Measurements from ENCODE around the gene DDI1. TPM values are rescaled to one million over a fixed set of nuclear protein-coding genes. Genes with fewer than 3 reads are reported as not detected.
A peak's percentile ranks its signal among the peaks of the same experiment; 100 is the strongest.

DDI1 gene
- total and polyA plus RNA-seq, 4 donors: not detected

GRCh38 chr11:104067534-104067933 lies 31.1 kb downstream of the DDI1 start:
- Histone ChIP-seq H3K4me3 (ENCODE audit: low read depth, low read length) (no peak overlapping the region), H3K9me3 (ENCODE audit: control insufficient read depth, insufficient read depth, low read length) (no peaks in the 10 kb centered on the region), H3K27me3 (ENCODE audit: control insufficient read depth, insufficient read depth, low read length) (no peaks in the 10 kb centered on the region), H3K4me1 (ENCODE audit: control insufficient read depth, insufficient read depth, low read length) (no peaks in the 10 kb centered on the region), H3K36me3 (ENCODE audit: control insufficient read depth, insufficient read depth, low read length) (no peaks in the 10 kb centered on the region), H3K27ac (ENCODE audit: low read depth, low read length) (no peak overlapping the region)
- WGBS (ENCODE audit: insufficient coverage): no CpG with 5 or more reads among the region's 1 CpG
- DNase-seq (ENCODE audit: low read depth in 4 of 6, low spot score in 6 of 6): no peak

GRCh38 chr11:104073950-104074705 lies 37.7 kb downstream of the DDI1 start:
- H3K27ac ChIP-seq (ENCODE audit: low read depth, low read length): no peak overlapping the region
- peak in 1 of 6 donors; percentile 60 for DNase-seq (ENCODE audit: low read depth in 4 of 6, low spot score in 6 of 6)

GRCh38 chr11:104075091-104075490 lies 38.7 kb downstream of the DDI1 start:
- Histone ChIP-seq H3K27me3 (ENCODE audit: control insufficient read depth, insufficient read depth, low read length) (no peaks in the 10 kb centered on the region), H3K9me3 (ENCODE audit: control insufficient read depth, insufficient read depth, low read length) (no peaks in the 10 kb centered on the region)
- DNase-seq (ENCODE audit: low read depth in 4 of 6, low spot score in 6 of 6): no peak

More at GRCh38 chr11:104073950-104074705, 37.7 kb downstream of the DDI1 start:
- H3K4me1 ChIP-seq (ENCODE audit: control insufficient read depth, insufficient read depth, low read length): no peaks in the 10 kb centered on the region
- no peaks in the 10 kb centered on the region for H3K27me3 ChIP-seq (ENCODE audit: control insufficient read depth, insufficient read depth, low read length)
- H3K4me3 ChIP-seq (ENCODE audit: low read depth, low read length): no peak overlapping the region
- H3K9me3 ChIP-seq (ENCODE audit: control insufficient read depth, insufficient read depth, low read length): no peaks in the 10 kb centered on the region
- no CpG with 5 or more reads among the region's 3 CpGs for WGBS (ENCODE audit: insufficient coverage)
- H3K36me3 ChIP-seq (ENCODE audit: control insufficient read depth, insufficient read depth, low read length): no peaks in the 10 kb centered on the region

DNA sequence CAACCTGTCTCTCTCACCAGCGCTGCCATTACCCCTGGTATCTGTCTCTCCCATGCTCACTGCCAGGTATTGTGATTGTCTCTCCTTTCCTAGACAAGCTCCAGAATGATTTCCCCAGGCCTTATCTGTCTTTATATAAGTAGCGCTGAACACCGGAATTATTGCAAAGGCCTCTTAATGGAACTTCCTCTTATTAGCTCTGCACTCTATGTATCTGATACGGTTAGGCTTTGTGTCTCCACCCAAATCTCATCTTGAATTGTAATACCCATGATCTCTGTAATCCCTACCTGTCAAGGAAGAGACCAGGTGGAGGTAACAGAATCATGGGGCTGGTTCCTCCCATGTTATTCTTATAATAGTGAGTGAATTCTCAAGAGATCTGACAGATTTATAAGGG lies 39.3 kb downstream of the DDI1 start:
- Histone ChIP-seq H3K27me3 (ENCODE audit: control insufficient read depth, insufficient read depth, low read length) (no peaks in the 10 kb centered on the region), H3K9me3 (ENCODE audit: control insufficient read depth, insufficient read depth, low read length) (no peaks in the 10 kb centered on the region), H3K4me1 (ENCODE audit: control insufficient read depth, insufficient read depth, low read length) (no peaks in the 10 kb centered on the region), H3K27ac (ENCODE audit: low read depth, low read length) (no peak overlapping the region), H3K36me3 (ENCODE audit: control insufficient read depth, insufficient read depth, low read length) (no peaks in the 10 kb centered on the region), H3K4me3 (ENCODE audit: low read depth, low read length) (no peak overlapping the region)
- WGBS (ENCODE audit: insufficient coverage): 98% methylated on average over 3 of the region's 4 CpGs
- no peak for DNase-seq (ENCODE audit: low read depth in 4 of 6, low spot score in 6 of 6)

More at GRCh38 chr11:104075091-104075490, 38.7 kb downstream of the DDI1 start:
- Histone ChIP-seq H3K27ac (ENCODE audit: low read depth, low read length) (no peak overlapping the region), H3K36me3 (ENCODE audit: control insufficient read depth, insufficient read depth, low read length) (no peaks in the 10 kb centered on the region), H3K4me1 (ENCODE audit: control insufficient read depth, insufficient read depth, low read length) (no peaks in the 10 kb centered on the region), H3K4me3 (ENCODE audit: low read depth, low read length) (no peak overlapping the region)

GRCh38 chr11:104076455-104076854 lies 40.0 kb downstream of the DDI1 start:
- Histone ChIP-seq H3K36me3 (ENCODE audit: control insufficient read depth, insufficient read depth, low read length) (no peaks in the 10 kb centered on the region), H3K27ac (ENCODE audit: low read depth, low read length) (no peak overlapping the region), H3K4me1 (ENCODE audit: control insufficient read depth, insufficient read depth, low read length) (no peaks in the 10 kb centered on the region), H3K9me3 (ENCODE audit: control insufficient read depth, insufficient read depth, low read length) (no peaks in the 10 kb centered on the region), H3K4me3 (ENCODE audit: low read depth, low read length) (no peak overlapping the region), H3K27me3 (ENCODE audit: control insufficient read depth, insufficient read depth, low read length) (no peaks in the 10 kb centered on the region)
- no CpG with 5 or more reads among the region's 2 CpGs for WGBS (ENCODE audit: insufficient coverage)
- DNase-seq (ENCODE audit: low read depth in 4 of 6, low spot score in 6 of 6): no peak

GRCh38 chr11:104078245-104078644 lies 41.8 kb downstream of the DDI1 start:
- H3K4me1 ChIP-seq (ENCODE audit: control insufficient read depth, insufficient read depth, low read length): no peaks in the 10 kb centered on the region
- no peak overlapping the region for H3K27ac ChIP-seq (ENCODE audit: low read depth, low read length)
- H3K9me3 ChIP-seq (ENCODE audit: control insufficient read depth, insufficient read depth, low read length): no peaks in the 10 kb centered on the region
- H3K27me3 ChIP-seq (ENCODE audit: control insufficient read depth, insufficient read depth, low read length): no peaks in the 10 kb centered on the region
- no peak for DNase-seq (ENCODE audit: low read depth in 4 of 6, low spot score in 6 of 6)
- H3K4me3 ChIP-seq (ENCODE audit: low read depth, low read length): no peak overlapping the region
- H3K36me3 ChIP-seq (ENCODE audit: control insufficient read depth, insufficient read depth, low read length): no peaks in the 10 kb centered on the region
- 100% methylated on average over 2 of the region's 4 CpGs for WGBS (ENCODE audit: insufficient coverage)

DNA sequence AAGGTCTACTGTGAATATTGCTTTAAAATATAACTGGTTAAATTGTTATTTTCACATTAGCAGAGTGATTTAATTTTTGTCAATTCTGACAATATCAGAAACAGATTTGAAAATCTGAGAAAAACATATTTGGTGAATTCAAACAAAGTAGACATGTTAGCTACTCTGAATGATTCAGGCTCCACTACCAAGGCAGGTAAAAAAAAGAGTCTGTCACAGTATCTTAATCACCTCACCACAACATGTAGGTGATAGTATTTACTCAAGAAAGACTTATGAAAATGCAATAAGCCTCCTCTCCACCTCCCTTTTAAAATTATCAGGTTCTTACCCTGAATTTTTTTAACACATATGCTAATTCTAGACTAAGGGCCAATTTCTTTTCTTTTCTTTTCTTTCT lies 42.6 kb downstream of the DDI1 start:
- no peaks in the 10 kb centered on the region for H3K4me1 ChIP-seq (ENCODE audit: control insufficient read depth, insufficient read depth, low read length)
- DNase-seq (ENCODE audit: low read depth in 4 of 6, low spot score in 6 of 6): no peak
- H3K27ac ChIP-seq (ENCODE audit: low read depth, low read length): no peak overlapping the region
- no peaks in the 10 kb centered on the region for H3K36me3 ChIP-seq (ENCODE audit: control insufficient read depth, insufficient read depth, low read length)
- no peaks in the 10 kb centered on the region for H3K27me3 ChIP-seq (ENCODE audit: control insufficient read depth, insufficient read depth, low read length)
- H3K4me3 ChIP-seq (ENCODE audit: low read depth, low read length): no peak overlapping the region
- H3K9me3 ChIP-seq (ENCODE audit: control insufficient read depth, insufficient read depth, low read length): no peaks in the 10 kb centered on the region

DNA sequence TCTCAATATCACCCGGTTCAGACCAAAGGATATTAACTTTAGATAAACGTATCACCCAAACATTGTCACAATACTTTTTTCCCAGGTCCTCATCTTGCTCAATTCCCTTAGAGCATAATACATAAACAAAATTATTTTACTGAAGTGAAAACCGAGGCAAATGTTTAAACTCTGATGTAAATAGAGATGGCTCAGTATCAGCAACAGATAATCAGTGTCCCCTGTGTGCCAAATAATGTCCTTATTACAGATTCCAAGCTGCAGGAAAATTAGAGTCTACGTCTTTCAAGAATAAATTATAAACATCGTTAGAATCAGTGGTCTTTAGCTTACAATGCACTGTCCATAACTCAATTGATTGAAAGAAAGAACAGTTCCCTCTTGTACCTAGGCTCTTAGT lies 50.2 kb downstream of the DDI1 start:
- H3K27me3 ChIP-seq (ENCODE audit: control insufficient read depth, insufficient read depth, low read length): no peaks in the 10 kb centered on the region
- no peak for DNase-seq (ENCODE audit: low read depth in 4 of 6, low spot score in 6 of 6)
- no peak overlapping the region for H3K4me3 ChIP-seq (ENCODE audit: low read depth, low read length)
- H3K4me1 ChIP-seq (ENCODE audit: control insufficient read depth, insufficient read depth, low read length): peaks cover 2% of the 10 kb centered on the region
- no peaks in the 10 kb centered on the region for H3K36me3 ChIP-seq (ENCODE audit: control insufficient read depth, insufficient read depth, low read length)
- H3K27ac ChIP-seq (ENCODE audit: low read depth, low read length): no peak overlapping the region
- no peaks in the 10 kb centered on the region for H3K9me3 ChIP-seq (ENCODE audit: control insufficient read depth, insufficient read depth, low read length)
- WGBS (ENCODE audit: insufficient coverage): no CpG with 5 or more reads among the region's 5 CpGs
